HepG2 (cell line): ENCODE data around the gene ATOSB. TPM values are rescaled to one million over a fixed set of nuclear protein-coding genes. Genes with fewer than 3 reads are reported as not detected.
A peak's percentile ranks its signal among the peaks of the same experiment; 100 is the strongest.

ENCODE experiments used
- AKAP8 ChIP-seq: sonication (generic); formaldehyde crosslinking; IDR thresholded peaks from 2 replicates; pipeline ENCODE4 v1.5.1; 2020; ENCODE audit warnings: mild to moderate bottlenecking, missing genetic modification reagents
- ATF7 ChIP-seq, 2 experiments: fragments of 450-650 bp in 1 of 2; sonication (generic) in 1 of 2; formaldehyde crosslinking in 1 of 2; IDR thresholded peaks; 2 replicates each; pipeline versions ENCODE4 v1.4.0 to v1.6.1; 2016 to 2020; ENCODE audit warnings: antibody characterized with exemption in 1 of 2, mild to moderate bottlenecking in 1 of 2, missing genetic modification reagents in 1 of 2
- CENPX ChIP-seq: sonication (generic); formaldehyde crosslinking; IDR thresholded peaks from 2 replicates; pipeline ENCODE4 v1.9.0; 2021; ENCODE audit warnings: mild to moderate bottlenecking, missing genetic modification reagents, moderate library complexity
- DMTF1 ChIP-seq: sonication (generic); formaldehyde crosslinking; IDR thresholded peaks from 2 replicates; pipeline ENCODE4 v1.4.0; 2020; ENCODE audit warnings: mild to moderate bottlenecking, missing genetic modification reagents
- DPF2 ChIP-seq: sonication (generic); formaldehyde crosslinking; IDR thresholded peaks from 2 replicates; pipeline ENCODE4 v1.4.0; 2020; ENCODE audit warnings: mild to moderate bottlenecking, low read depth, missing genetic modification reagents, borderline replicate concordance
- HMG20A ChIP-seq: IDR thresholded peaks from 2 replicates; pipeline ENCODE4 v1.6.1; 2016; ENCODE audit warnings: borderline replicate concordance
- HOXA5 ChIP-seq: sonication (generic); formaldehyde crosslinking; IDR thresholded peaks from 2 replicates; pipeline ENCODE4 v1.4.0; 2020; ENCODE audit warnings: missing genetic modification reagents
- KDM2A ChIP-seq: sonication (generic); formaldehyde crosslinking; IDR thresholded peaks from 2 replicates; pipeline ENCODE4 v1.4.0; 2020; ENCODE audit warnings: low read depth, missing genetic modification reagents, borderline replicate concordance
- MIER2 ChIP-seq: IDR thresholded peaks from 2 replicates; pipeline ENCODE4 v1.6.1; 2016; ENCODE audit warnings: missing biosample characterization, missing genetic modification reagents
- ZNF124 ChIP-seq: sonication (generic); formaldehyde crosslinking; IDR thresholded peaks from 2 replicates; pipeline ENCODE4 v1.4.0; 2020; ENCODE audit warnings: missing genetic modification reagents
- ZNF549 ChIP-seq: sonication (generic); formaldehyde crosslinking; IDR thresholded peaks from 2 replicates; pipeline ENCODE4 v1.5.0; 2020; ENCODE audit warnings: missing genetic modification reagents
- ZNF577 ChIP-seq: sonication (generic); formaldehyde crosslinking; IDR thresholded peaks from 2 replicates; pipeline ENCODE4 v1.4.0; 2020; ENCODE audit warnings: mild to moderate bottlenecking, low read depth, missing genetic modification reagents, borderline replicate concordance
- ZNF747 ChIP-seq: sonication (generic); formaldehyde crosslinking; IDR thresholded peaks from 2 replicates; pipeline ENCODE4 v1.8.1; 2023; ENCODE audit warnings: missing genetic modification reagents, mild to moderate bottlenecking, borderline replicate concordance
- polyA plus RNA-seq, 8 experiments: library from polyadenylated mRNA; depleted of rRNA in 3 of 8; stranded (reverse) in 7 of 8; unstranded in 1 of 8; fragments of >200 nt; fragmentation: Illumina TruSeq in 4 of 8; extraction: Trizol in 4 of 8; gene quantifications; 2 replicates each; pipeline versions ENCODE4 v1.2.1 to v1.2.3, GENCODE V29; 2011 to 2016; ENCODE audit warnings: low read depth in 4 of 8, missing spikeins in 1 of 8, mixed read lengths in 1 of 8; ENCODE audit not compliant: insufficient read depth in 1 of 8
- total RNA-seq, 5 experiments: library from RNA; depleted of rRNA; stranded (reverse); fragments of >200 nt; fragmentation: Illumina TruSeq; extraction: Trizol; gene quantifications; 2 replicates each; pipeline ENCODE4 v1.2.3, GENCODE V29; 2016; ENCODE audit warnings: low read depth in 1 of 5
- TF ChIP-seq, protein P1 (sequence below): sonication (generic); formaldehyde crosslinking; IDR thresholded peaks from 2 replicates; pipeline ENCODE4 v1.5.1; 2020; ENCODE audit warnings: mild to moderate bottlenecking, missing genetic modification reagents
- TF ChIP-seq, protein P2 (sequence below): sonication (generic); formaldehyde crosslinking; conservative IDR thresholded peaks from 2 replicates; pipeline ENCODE4 v1.4.0; 2020; ENCODE audit warnings: missing genetic modification reagents
- TF ChIP-seq, protein P3 (sequence below): sonication (generic); formaldehyde crosslinking; IDR thresholded peaks from 2 replicates; pipeline ENCODE4 v1.5.1; 2020; ENCODE audit warnings: mild to moderate bottlenecking, missing genetic modification reagents, borderline replicate concordance

Gene ATOSB
- total and polyA plus RNA-seq, 2 of the 13 experiments (the other 11 are each of a cell fraction or from before 2014, with no cell fraction given), result 1.9 to 6.4 TPM

DNA sequence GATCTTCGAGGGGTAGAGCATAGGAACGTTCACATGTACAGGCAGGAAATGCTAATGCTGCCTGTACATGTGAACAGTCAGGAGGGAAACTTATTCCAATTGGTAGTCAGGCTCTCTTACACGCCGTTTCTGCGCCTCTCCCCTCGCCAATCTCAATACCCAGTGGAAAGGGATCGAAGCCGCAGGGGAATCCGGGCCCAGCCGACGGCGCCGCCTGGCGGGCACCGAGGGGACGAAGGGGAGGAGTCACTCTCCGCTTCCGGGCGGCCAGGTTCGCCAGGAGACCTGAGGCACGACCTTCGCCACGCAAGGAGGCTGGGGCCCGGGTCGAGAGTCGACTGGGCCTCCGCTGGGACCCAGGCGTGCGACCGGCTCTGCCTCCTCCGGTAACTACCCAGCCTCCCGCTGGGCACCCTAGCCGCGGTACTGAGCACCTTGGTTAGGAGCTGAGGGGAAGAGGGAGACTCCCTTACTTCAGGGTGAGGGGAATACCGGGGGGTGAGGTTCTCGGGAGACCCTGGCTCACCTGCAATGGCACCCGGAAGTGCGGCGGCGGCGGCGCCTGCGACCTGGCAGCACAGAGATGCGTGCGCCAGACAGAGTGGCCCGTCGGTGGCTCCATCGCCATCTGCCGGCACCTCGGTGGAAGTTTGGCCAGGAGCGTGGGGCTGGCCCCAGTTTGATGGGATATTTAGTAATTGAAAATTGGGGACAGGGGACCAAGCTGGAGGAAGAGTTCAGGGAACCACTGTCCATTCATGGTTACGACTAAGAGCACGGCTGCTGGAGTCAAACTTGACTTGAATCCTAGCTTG lies 19.4 kb downstream of the ATOSB start, which contains the start of gene PIGO (continued):
- TF ChIP-seq DPF2 (CRISPR knock-in tag) (peak; percentile 65; the same call in 1 of the 2 replicates), ZNF124 (CRISPR knock-in tag) (peak; percentile 90), ZNF577 (CRISPR knock-in tag) (peak; percentile 81; the same call in 1 of the 2 replicates), KDM2A (peak; percentile 88), DMTF1 (CRISPR knock-in tag) (no peak), CENPX (CRISPR knock-in tag) (no peak), HMG20A (CRISPR knock-in tag) (peak; percentile 47), AKAP8 (CRISPR knock-in tag) (no peak), ZNF549 (CRISPR knock-in tag) (no peak), HOXA5 (peak; percentile 80; the same call in 1 of the 2 replicates), ZNF747 (CRISPR knock-in tag) (peak; percentile 95), ATF7 (IDR thresholded peaks at IDR 0.05) (no peak), ATF7 (CRISPR knock-in tag; IDR thresholded peaks at IDR 0.05) (peak; percentile 66; the same call in 1 of the 2 replicates), MIER2 (CRISPR knock-in tag) (no peak)
- TF ChIP-seq, protein P1, sequence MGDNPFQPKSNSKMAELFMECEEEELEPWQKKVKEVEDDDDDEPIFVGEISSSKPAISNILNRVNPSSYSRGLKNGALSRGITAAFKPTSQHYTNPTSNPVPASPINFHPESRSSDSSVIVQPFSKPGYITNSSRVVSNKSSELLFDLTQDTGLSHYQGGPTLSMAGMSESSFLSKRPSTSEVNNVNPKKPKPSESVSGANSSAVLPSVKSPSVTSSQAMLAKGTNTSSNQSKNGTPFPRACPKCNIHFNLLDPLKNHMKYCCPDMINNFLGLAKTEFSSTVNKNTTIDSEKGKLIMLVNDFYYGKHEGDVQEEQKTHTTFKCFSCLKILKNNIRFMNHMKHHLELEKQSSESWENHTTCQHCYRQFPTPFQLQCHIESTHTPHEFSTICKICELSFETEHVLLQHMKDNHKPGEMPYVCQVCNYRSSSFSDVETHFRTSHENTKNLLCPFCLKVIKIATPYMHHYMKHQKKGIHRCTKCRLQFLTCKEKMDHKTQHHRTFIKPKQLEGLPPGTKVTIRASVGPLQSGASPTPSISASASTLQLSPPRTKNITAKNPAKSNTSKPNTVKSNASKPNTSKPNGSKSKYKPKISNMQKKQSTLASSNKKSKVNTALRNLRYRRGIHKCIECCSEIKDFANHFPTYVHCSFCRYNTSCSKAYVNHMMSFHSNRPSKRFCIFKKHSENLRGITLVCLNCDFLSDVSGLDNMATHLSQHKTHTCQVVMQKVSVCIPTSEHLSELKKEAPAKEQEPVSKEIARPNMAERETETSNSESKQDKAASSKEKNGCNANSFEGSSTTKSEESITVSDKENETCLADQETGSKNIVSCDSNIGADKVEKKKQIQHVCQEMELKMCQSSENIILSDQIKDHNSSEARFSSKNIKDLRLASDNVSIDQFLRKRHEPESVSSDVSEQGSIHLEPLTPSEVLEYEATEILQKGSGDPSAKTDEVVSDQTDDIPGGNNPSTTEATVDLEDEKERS, result peak; percentile 93
- TF ChIP-seq, protein P2, sequence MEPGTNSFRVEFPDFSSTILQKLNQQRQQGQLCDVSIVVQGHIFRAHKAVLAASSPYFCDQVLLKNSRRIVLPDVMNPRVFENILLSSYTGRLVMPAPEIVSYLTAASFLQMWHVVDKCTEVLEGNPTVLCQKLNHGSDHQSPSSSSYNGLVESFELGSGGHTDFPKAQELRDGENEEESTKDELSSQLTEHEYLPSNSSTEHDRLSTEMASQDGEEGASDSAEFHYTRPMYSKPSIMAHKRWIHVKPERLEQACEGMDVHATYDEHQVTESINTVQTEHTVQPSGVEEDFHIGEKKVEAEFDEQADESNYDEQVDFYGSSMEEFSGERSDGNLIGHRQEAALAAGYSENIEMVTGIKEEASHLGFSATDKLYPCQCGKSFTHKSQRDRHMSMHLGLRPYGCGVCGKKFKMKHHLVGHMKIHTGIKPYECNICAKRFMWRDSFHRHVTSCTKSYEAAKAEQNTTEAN, result no peak
- TF ChIP-seq, protein P3, sequence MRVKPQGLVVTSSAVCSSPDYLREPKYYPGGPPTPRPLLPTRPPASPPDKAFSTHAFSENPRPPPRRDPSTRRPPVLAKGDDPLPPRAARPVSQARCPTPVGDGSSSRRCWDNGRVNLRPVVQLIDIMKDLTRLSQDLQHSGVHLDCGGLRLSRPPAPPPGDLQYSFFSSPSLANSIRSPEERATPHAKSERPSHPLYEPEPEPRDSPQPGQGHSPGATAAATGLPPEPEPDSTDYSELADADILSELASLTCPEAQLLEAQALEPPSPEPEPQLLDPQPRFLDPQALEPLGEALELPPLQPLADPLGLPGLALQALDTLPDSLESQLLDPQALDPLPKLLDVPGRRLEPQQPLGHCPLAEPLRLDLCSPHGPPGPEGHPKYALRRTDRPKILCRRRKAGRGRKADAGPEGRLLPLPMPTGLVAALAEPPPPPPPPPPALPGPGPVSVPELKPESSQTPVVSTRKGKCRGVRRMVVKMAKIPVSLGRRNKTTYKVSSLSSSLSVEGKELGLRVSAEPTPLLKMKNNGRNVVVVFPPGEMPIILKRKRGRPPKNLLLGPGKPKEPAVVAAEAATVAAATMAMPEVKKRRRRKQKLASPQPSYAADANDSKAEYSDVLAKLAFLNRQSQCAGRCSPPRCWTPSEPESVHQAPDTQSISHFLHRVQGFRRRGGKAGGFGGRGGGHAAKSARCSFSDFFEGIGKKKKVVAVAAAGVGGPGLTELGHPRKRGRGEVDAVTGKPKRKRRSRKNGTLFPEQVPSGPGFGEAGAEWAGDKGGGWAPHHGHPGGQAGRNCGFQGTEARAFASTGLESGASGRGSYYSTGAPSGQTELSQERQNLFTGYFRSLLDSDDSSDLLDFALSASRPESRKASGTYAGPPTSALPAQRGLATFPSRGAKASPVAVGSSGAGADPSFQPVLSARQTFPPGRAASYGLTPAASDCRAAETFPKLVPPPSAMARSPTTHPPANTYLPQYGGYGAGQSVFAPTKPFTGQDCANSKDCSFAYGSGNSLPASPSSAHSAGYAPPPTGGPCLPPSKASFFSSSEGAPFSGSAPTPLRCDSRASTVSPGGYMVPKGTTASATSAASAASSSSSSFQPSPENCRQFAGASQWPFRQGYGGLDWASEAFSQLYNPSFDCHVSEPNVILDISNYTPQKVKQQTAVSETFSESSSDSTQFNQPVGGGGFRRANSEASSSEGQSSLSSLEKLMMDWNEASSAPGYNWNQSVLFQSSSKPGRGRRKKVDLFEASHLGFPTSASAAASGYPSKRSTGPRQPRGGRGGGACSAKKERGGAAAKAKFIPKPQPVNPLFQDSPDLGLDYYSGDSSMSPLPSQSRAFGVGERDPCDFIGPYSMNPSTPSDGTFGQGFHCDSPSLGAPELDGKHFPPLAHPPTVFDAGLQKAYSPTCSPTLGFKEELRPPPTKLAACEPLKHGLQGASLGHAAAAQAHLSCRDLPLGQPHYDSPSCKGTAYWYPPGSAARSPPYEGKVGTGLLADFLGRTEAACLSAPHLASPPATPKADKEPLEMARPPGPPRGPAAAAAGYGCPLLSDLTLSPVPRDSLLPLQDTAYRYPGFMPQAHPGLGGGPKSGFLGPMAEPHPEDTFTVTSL (CRISPR knock-in tag), result peak; percentile 79
